Peyer's patch (tissue), 4 donors: ENCODE results near the gene NEUROG2. TPM values are rescaled to one million over a fixed set of nuclear protein-coding genes. Genes with fewer than 3 reads are reported as not detected.
"Not testable (repeated sequence)": the region's sequence is repeated elsewhere in the genome, so short reads cannot be mapped to it uniquely, and the experiment has no call there.

Source experiments
- DNase-seq, 3 donors: peaks; one replicate each; pipeline ENCODE4 v3.0.0-alpha.2; 2017 to 2019
- H3K27ac ChIP-seq, 4 donors: fragments of 200-600 bp; sonication (generic); one replicate each; pipeline ENCODE4 v1.5.1; 2016 to 2019
- H3K27me3 ChIP-seq, 2 donors: fragments of 200-600 bp; sonication (generic); one replicate each; pipeline ENCODE4 v1.5.1; 2019
- H3K36me3 ChIP-seq, 3 donors: fragments of 200-600 bp; sonication (generic); one replicate each; pipeline ENCODE4 v1.5.1; 2016 to 2019
- H3K4me1 ChIP-seq, 4 donors: fragments of 200-600 bp; sonication (generic); one replicate each; pipeline ENCODE4 v1.5.1; 2016 to 2019
- H3K4me3 ChIP-seq, 4 donors: fragments of 200-600 bp; sonication (generic); 1 replicate in 3 of 4; 2 replicates in 1 of 4; pipeline ENCODE4 v1.5.1; 2016 to 2019; ENCODE audit warnings: mild to moderate bottlenecking in 1 of 4
- H3K9me3 ChIP-seq, 4 donors: fragments of 200-600 bp; sonication (generic); one replicate each; pipeline ENCODE4 v1.5.1; 2016 to 2019; ENCODE audit warnings: mild to moderate bottlenecking in 1 of 4
- CTCF ChIP-seq, 6 experiments: fragments of 450-650 bp in 4 of 6; fragments of 200-600 bp in 2 of 6; sonication (generic) in 1 of 6; IDR thresholded peaks; one replicate each; pipeline ENCODE4 v1.5.1; 2017 to 2019; ENCODE audit warnings: antibody characterized with exemption in 6 of 6, mild to moderate bottlenecking in 3 of 6, moderate library complexity in 1 of 6
- POLR2A ChIP-seq, 2 donors: fragments of 450-650 bp; IDR thresholded peaks; one replicate each; pipeline ENCODE4 v1.5.1; 2017; ENCODE audit warnings: antibody characterized with exemption in 2 of 2, mild to moderate bottlenecking in 2 of 2, moderate library complexity in 2 of 2
- total RNA-seq, 4 donors: library from RNA; depleted of rRNA; stranded (reverse); fragments of >200 nt; gene quantifications; one replicate each; pipeline ENCODE4 v1.1.0, GENCODE V29; 2016

Gene NEUROG2
- total RNA-seq, 4 donors from 2014 or later, result not detected

- Histone ChIP-seq H3K9me3 (no peaks in the 10 kb centered on the region), H3K27ac (no peak overlapping the region), H3K36me3 (no peaks in the 10 kb centered on the region), H3K4me1 (no peaks in the 10 kb centered on the region), H3K4me3 (no peak overlapping the region), H3K27me3 (no peaks in the 10 kb centered on the region)
- DNase-seq, result no peak
- TF ChIP-seq CTCF (IDR thresholded peaks at IDR 0.05), result no peak
- no peak for TF ChIP-seq POLR2A (IDR thresholded peaks at IDR 0.05)
Observed at GRCh38 chr4:112492321-112492720, 23.7 kb downstream of the NEUROG2 start.

- H3K27ac ChIP-seq, H3K9me3 ChIP-seq, DNase-seq, H3K4me3 ChIP-seq, H3K27me3 ChIP-seq, H3K36me3 ChIP-seq, H3K4me1 ChIP-seq: not testable (repeated sequence)
Observed at GRCh38 chr4:112490808-112491207, 25.2 kb downstream of the NEUROG2 start.

GRCh38 chr4:112485930-112486329 lies 30.1 kb downstream of the NEUROG2 start:
- Histone ChIP-seq H3K27ac (no peak overlapping the region), H3K27me3 (no peaks in the 10 kb centered on the region), H3K4me1 (no peaks in the 10 kb centered on the region), H3K4me3 (no peak overlapping the region), H3K36me3 (no peaks in the 10 kb centered on the region), H3K9me3 (peaks cover 0 to 5% (median 0%) of the 10 kb centered on the region in 4 donors)
- no peak for DNase-seq
- TF ChIP-seq CTCF (IDR thresholded peaks at IDR 0.05) (no peak), POLR2A (IDR thresholded peaks at IDR 0.05) (no peak)

- H3K27ac ChIP-seq, result no peak overlapping the region
- H3K9me3 ChIP-seq, result no peaks in the 10 kb centered on the region
- no peak for DNase-seq
- no peak for TF ChIP-seq CTCF (IDR thresholded peaks at IDR 0.05)
- TF ChIP-seq POLR2A (IDR thresholded peaks at IDR 0.05), result no peak
- H3K27me3 ChIP-seq, result no peaks in the 10 kb centered on the region
- no peaks in the 10 kb centered on the region for H3K4me1 ChIP-seq
- H3K36me3 ChIP-seq, result no peaks in the 10 kb centered on the region
- no peak overlapping the region for H3K4me3 ChIP-seq
Observed at GRCh38 chr4:112473985-112474384, 42.0 kb downstream of the NEUROG2 start.

- Histone ChIP-seq H3K27ac (no peak overlapping the region), H3K4me3 (no peak overlapping the region), H3K4me1 (no peaks in the 10 kb centered on the region), H3K36me3 (no peaks in the 10 kb centered on the region), H3K27me3 (no peaks in the 10 kb centered on the region), H3K9me3 (no peaks in the 10 kb centered on the region)
- DNase-seq, result no peak
- no peak for TF ChIP-seq POLR2A (IDR thresholded peaks at IDR 0.05)
- TF ChIP-seq CTCF (IDR thresholded peaks at IDR 0.05), result no peak
Observed at GRCh38 chr4:112472318-112472717, 43.7 kb downstream of the NEUROG2 start.

Other genes with a start within 250 kb of the NEUROG2 start
- gene TIFA, start 230.3 kb downstream of the NEUROG2 start, total RNA-seq, result 1 to 10 TPM in 3 of 4 donors, under 1 TPM in 1; 0.47 to 6.8 (median 3.7) TPM
- 10 to 100 TPM; 32.0 to 37.0 (median 36.2) TPM for gene ALPK1, start 218.8 kb downstream of the NEUROG2 start, total RNA-seq
- 10 to 100 TPM in 1 of 4 donors, 1 to 10 TPM in 3; 3.6 to 28.9 (median 6.1) TPM for gene ZGRF1, start 120.7 kb upstream of the NEUROG2 start, total RNA-seq
- gene LARP7, start 121.0 kb upstream of the NEUROG2 start, total RNA-seq, result 10 to 100 TPM; 28.4 to 59.4 (median 31.2) TPM